HepG2 (cell line): Measurements from ENCODE around the gene PGPEP1. TPM values are rescaled to one million over a fixed set of nuclear protein-coding genes. Genes with fewer than 3 reads are reported as not detected.

Experiments
- ATAC-seq: fragments of 200-7000 bp; cut with Tn5 transposase; 3 replicates; pipeline ENCODE4 v1.9.1; 2020; ENCODE audit warnings: mild to moderate bottlenecking, moderate library complexity
- BruUV-seq: library from RNA; stranded (reverse); fragments of 400-500 nt; replicated peaks from 2 replicates; lab custom pipeline; 2021; lab: Mats Ljungman, UMichigan
- CTCF ChIA-PET: fragments of 300-600 bp; formaldehyde crosslinking; extraction: SDS; loops from one replicate; lab custom pipeline; 2021; ENCODE audit warnings: low total read pairs, inconsistent platforms, low intra/inter-chr PET ratio; lab: Yijun Ruan, JAX
- POLR2A ChIA-PET: fragments of 350-600 bp; sonication (Branson Sonifier 250); formaldehyde crosslinking; loops from one replicate; lab custom pipeline; 2020; ENCODE audit warnings: antibody characterized with exemption, inconsistent platforms; lab: Yijun Ruan, JAX
- DNase-seq: peaks from one replicate; pipeline ENCODE4 v3.0.0-alpha.2; 2015; ENCODE audit warnings: low spot score
- FAIRE-seq: peaks from 3 replicates; lab custom pipeline; 2011; peaks lifted over from hg19 to GRCh38; lab: Jason Lieb, UNC
- H2AFZ ChIP-seq: one replicate; pipeline ENCODE4 v1.6.1; 2011; ENCODE audit warnings: low read length, inconsistent platforms
- H3K27ac ChIP-seq: fragments of 300-600 bp; 3 replicates; pipeline ENCODE4 v1.8.0; 2011; ENCODE audit warnings: mixed run types, mild to moderate bottlenecking, mixed read lengths, low read length, inconsistent platforms; ENCODE audit not compliant: insufficient read depth; ENCODE audit errors: extremely low read length
- H3K27me3 ChIP-seq, 2 experiments: fragments of 200-600 bp in 1 of 2; 2 replicates in 1 of 2; 3 replicates in 1 of 2; pipeline versions ENCODE4 v1.6.0 to v1.8.0; 2011; ENCODE audit warnings: low read length in 2 of 2, mild to moderate bottlenecking in 2 of 2, moderate library complexity in 2 of 2, inconsistent platforms in 1 of 2; ENCODE audit not compliant: insufficient read depth in 2 of 2, control insufficient read depth in 1 of 2
- H3K36me3 ChIP-seq, 2 experiments: fragments of 200-600 bp in 1 of 2; replicated peaks in 1 of 2; 2 replicates in 1 of 2; 3 replicates in 1 of 2; pipeline versions ENCODE4 v1.5.1 to v1.8.0; 2011; ENCODE audit warnings: low read length in 2 of 2, inconsistent platforms in 1 of 2; ENCODE audit not compliant: insufficient read depth in 2 of 2, control insufficient read depth in 1 of 2
- H3K4me1 ChIP-seq: 2 replicates; pipeline ENCODE4 v1.5.1; 2012; ENCODE audit warnings: low read length, inconsistent platforms; ENCODE audit not compliant: insufficient read depth
- H3K4me2 ChIP-seq: 2 replicates; pipeline ENCODE4 v1.6.0; 2011; ENCODE audit warnings: low read depth, low read length, inconsistent platforms
- H3K4me3 ChIP-seq, 3 experiments: fragments of 200-600 bp in 1 of 3; sonication (generic), shearing (Covaris generic) in 1 of 3; replicated peaks in 1 of 3; 2 replicates each; pipeline ENCODE4 v1.5.1; 2011 to 2016; ENCODE audit warnings: low read length in 3 of 3, inconsistent platforms in 2 of 3, low read depth in 2 of 3, mild to moderate bottlenecking in 2 of 3, control low read depth in 1 of 3, mixed read lengths in 1 of 3; ENCODE audit not compliant: insufficient read depth in 1 of 3
- H3K79me2 ChIP-seq: one replicate; pipeline ENCODE4 v1.6.1; 2011; ENCODE audit warnings: low read length, inconsistent platforms; ENCODE audit not compliant: insufficient read depth
- H3K9ac ChIP-seq: 2 replicates; pipeline ENCODE4 v1.6.0; 2011; ENCODE audit warnings: mild to moderate bottlenecking, low read depth, low read length, inconsistent platforms; ENCODE audit not compliant: insufficient read depth
- H3K9me3 ChIP-seq: 2 replicates; pipeline ENCODE4 v1.5.1; 2012; ENCODE audit warnings: mild to moderate bottlenecking, low read length
- H4K20me1 ChIP-seq: 2 replicates; pipeline ENCODE4 v1.6.0; 2011; ENCODE audit warnings: inconsistent platforms, mild to moderate bottlenecking, low read length, moderate library complexity; ENCODE audit not compliant: insufficient read depth
- ATF7-NPFF ChIP-seq: sonication (generic); formaldehyde crosslinking; IDR thresholded peaks from 2 replicates; pipeline ENCODE4 v1.8.1; 2023; ENCODE audit warnings: mild to moderate bottlenecking, low read depth, missing genetic modification reagents, moderate library complexity
- DZIP1 ChIP-seq: sonication (generic); formaldehyde crosslinking; IDR thresholded peaks from 2 replicates; pipeline ENCODE4 v1.5.0; 2020; ENCODE audit warnings: mild to moderate bottlenecking, missing genetic modification reagents
- ELF3 ChIP-seq: IDR thresholded peaks from 2 replicates; pipeline ENCODE4 v1.6.1; 2016; ENCODE audit warnings: missing genetic modification reagents, missing compliant biosample characterization
- GPBP1L1 ChIP-seq: sonication (generic); formaldehyde crosslinking; IDR thresholded peaks from 2 replicates; pipeline ENCODE4 v1.5.0; 2020; ENCODE audit warnings: mild to moderate bottlenecking, missing genetic modification reagents
- HOXD1 ChIP-seq: sonication (generic); formaldehyde crosslinking; IDR thresholded peaks from 2 replicates; pipeline ENCODE4 v1.5.0; 2020; ENCODE audit warnings: missing genetic modification reagents
- PHF20 ChIP-seq: sonication (generic); formaldehyde crosslinking; IDR thresholded peaks from 2 replicates; pipeline ENCODE4 v1.5.0; 2020; ENCODE audit warnings: mild to moderate bottlenecking, missing genetic modification reagents
- RNF219 ChIP-seq: sonication (generic); formaldehyde crosslinking; IDR thresholded peaks from 2 replicates; pipeline ENCODE4 v1.5.0; 2020; ENCODE audit warnings: mild to moderate bottlenecking, missing genetic modification reagents
- ZBTB34 ChIP-seq: sonication (generic); formaldehyde crosslinking; IDR thresholded peaks from 2 replicates; pipeline ENCODE4 v1.8.0; 2022; ENCODE audit warnings: mild to moderate bottlenecking, missing genetic modification reagents
- ZNF235 ChIP-seq: sonication (generic); formaldehyde crosslinking; IDR thresholded peaks from 2 replicates; pipeline ENCODE4 v1.8.1; 2023; ENCODE audit warnings: mild to moderate bottlenecking, missing genetic modification reagents, borderline replicate concordance
- ZNF7 ChIP-seq: IDR thresholded peaks from 2 replicates; pipeline ENCODE4 v1.6.1; 2016; ENCODE audit warnings: missing biosample characterization, missing genetic modification reagents
- WGBS: methylation state at CpG from one replicate; pipeline ENCODE4 v1.1.6; 2017; ENCODE audit warnings: low lambda C conversion rate; 5-methylcytosine and 5-hydroxymethylcytosine counted together
- in situ Hi-C: cut with HindIII; loops from 2 replicates; pipeline ENCODE4 v1.10.0; 2017; ENCODE audit warnings: low pct_unique_long_range_greater_than_20kb; ENCODE audit not compliant: extremely low pct_ligation_motif_present
- intact Hi-C: fragments of 100-400 bp; cut with micrococcal nuclease; formaldehyde crosslinking; loops from one replicate; pipeline ENCODE4 v1.10.0; 2022; ENCODE audit not compliant: unreplicated experiment
- polyA plus RNA-seq, 8 experiments: library from polyadenylated mRNA; depleted of rRNA in 3 of 8; stranded (reverse) in 7 of 8; unstranded in 1 of 8; fragments of >200 nt; fragmentation: Illumina TruSeq in 4 of 8; extraction: Trizol in 4 of 8; gene quantifications; 2 replicates each; pipeline versions ENCODE4 v1.2.1 to v1.2.3, GENCODE V29; 2011 to 2016; ENCODE audit warnings: low read depth in 4 of 8, missing spikeins in 1 of 8, mixed read lengths in 1 of 8; ENCODE audit not compliant: insufficient read depth in 1 of 8
- total RNA-seq, 5 experiments: library from RNA; depleted of rRNA; stranded (reverse); fragments of >200 nt; fragmentation: Illumina TruSeq; extraction: Trizol; gene quantifications; 2 replicates each; pipeline ENCODE4 v1.2.3, GENCODE V29; 2016; ENCODE audit warnings: low read depth in 1 of 5
- TF ChIP-seq, protein P1 (sequence below): sonication (generic); formaldehyde crosslinking; IDR thresholded peaks from 2 replicates; pipeline ENCODE4 v1.4.0; 2020; ENCODE audit warnings: missing genetic modification reagents
- TF ChIP-seq, protein P2 (sequence below): sonication (generic); formaldehyde crosslinking; IDR thresholded peaks from 2 replicates; pipeline ENCODE4 v1.4.0; 2020; ENCODE audit warnings: mild to moderate bottlenecking, missing genetic modification reagents

Gene PGPEP1
- total and polyA plus RNA-seq, 2 of the 13 experiments (the other 11 are each of a cell fraction or from before 2014, with no cell fraction given): 53.1 to 56.6 TPM

DNA sequence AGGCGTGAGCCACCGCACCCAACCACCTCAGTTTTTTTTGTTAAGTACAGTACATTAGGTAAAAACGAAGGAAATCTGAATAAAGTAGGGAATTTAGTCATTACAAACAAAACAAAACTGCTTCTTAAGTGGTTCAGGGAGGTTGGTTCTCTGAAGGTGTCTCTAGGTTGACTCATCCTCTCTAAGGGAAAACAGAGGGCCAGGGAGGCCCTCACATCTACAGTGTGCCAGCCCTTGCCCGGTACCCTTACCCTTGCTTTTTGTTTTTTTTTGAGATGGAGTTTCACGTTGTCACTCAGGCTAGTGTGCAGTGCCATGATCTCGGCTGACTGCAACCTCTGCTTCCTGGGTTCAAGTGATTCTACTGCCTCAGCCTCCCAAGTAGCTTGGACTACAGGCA is 41.8 kb upstream of the PGPEP1 start:
- Histone ChIP-seq H3K4me2 (no peak overlapping the region), H3K79me2 (no peaks in the 10 kb centered on the region), H4K20me1 (no peaks in the 10 kb centered on the region), H3K36me3 (no peaks in the 10 kb centered on the region)
- WGBS: 51% methylated on average over 6 of the region's 6 CpGs
- DNase-seq: no peak
- intact Hi-C loops: no loop called here
- TF ChIP-seq ELF3: no peak
- no peak for TF ChIP-seq GPBP1L1 (CRISPR knock-in tag)
- TF ChIP-seq, protein P1, sequence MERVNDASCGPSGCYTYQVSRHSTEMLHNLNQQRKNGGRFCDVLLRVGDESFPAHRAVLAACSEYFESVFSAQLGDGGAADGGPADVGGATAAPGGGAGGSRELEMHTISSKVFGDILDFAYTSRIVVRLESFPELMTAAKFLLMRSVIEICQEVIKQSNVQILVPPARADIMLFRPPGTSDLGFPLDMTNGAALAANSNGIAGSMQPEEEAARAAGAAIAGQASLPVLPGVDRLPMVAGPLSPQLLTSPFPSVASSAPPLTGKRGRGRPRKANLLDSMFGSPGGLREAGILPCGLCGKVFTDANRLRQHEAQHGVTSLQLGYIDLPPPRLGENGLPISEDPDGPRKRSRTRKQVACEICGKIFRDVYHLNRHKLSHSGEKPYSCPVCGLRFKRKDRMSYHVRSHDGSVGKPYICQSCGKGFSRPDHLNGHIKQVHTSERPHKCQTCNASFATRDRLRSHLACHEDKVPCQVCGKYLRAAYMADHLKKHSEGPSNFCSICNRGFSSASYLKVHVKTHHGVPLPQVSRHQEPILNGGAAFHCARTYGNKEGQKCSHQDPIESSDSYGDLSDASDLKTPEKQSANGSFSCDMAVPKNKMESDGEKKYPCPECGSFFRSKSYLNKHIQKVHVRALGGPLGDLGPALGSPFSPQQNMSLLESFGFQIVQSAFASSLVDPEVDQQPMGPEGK (CRISPR knock-in tag): no peak
- no peak for TF ChIP-seq ZBTB34 (CRISPR knock-in tag)
- TF ChIP-seq, protein P2, sequence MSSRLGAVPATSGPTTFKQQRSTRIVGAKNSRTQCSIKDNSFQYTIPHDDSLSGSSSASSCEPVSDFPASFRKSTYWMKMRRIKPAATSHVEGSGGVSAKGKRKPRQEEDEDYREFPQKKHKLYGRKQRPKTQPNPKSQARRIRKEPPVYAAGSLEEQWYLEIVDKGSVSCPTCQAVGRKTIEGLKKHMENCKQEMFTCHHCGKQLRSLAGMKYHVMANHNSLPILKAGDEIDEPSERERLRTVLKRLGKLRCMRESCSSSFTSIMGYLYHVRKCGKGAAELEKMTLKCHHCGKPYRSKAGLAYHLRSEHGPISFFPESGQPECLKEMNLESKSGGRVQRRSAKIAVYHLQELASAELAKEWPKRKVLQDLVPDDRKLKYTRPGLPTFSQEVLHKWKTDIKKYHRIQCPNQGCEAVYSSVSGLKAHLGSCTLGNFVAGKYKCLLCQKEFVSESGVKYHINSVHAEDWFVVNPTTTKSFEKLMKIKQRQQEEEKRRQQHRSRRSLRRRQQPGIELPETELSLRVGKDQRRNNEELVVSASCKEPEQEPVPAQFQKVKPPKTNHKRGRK (CRISPR knock-in tag): no peak
- TF ChIP-seq PHF20 (CRISPR knock-in tag): no peak
- TF ChIP-seq DZIP1: no peak
- TF ChIP-seq RNF219: no peak
- no peak for TF ChIP-seq ZNF7 (CRISPR knock-in tag)
- no peak for TF ChIP-seq ZNF235 (CRISPR knock-in tag)
- no peak for TF ChIP-seq ATF7-NPFF
- no peak for TF ChIP-seq HOXD1
- TF ChIP-seq, all 625 proteins: peak for 0
- Histone ChIP-seq H3K27ac (no peak overlapping the region), H2AFZ (no peak overlapping the region), H3K4me3 (no peak overlapping the region), H3K27me3 (no peaks in the 10 kb centered on the region), H3K9me3 (no peaks in the 10 kb centered on the region), H3K4me1 (peaks cover 51% of the 10 kb centered on the region), H3K9ac (no peak overlapping the region)
- CTCF ChIA-PET: no interaction called here
- ATAC-seq (no peak), FAIRE-seq (no peak)
- POLR2A ChIA-PET: interaction anchor here (1.3 to 7.2 kb wide), 2 partner anchors 17 to 19 kb away, joined by 4 to 187 read pairs; partner anchors contain the start of gene JUND
- no TSS peak for BruUV-seq
- in situ Hi-C loops: no loop called here
